Endothelial cell of umbilical vein (primary cell): Measurements from ENCODE around the gene PRKCG. TPM values are rescaled to one million over a fixed set of nuclear protein-coding genes. Genes with fewer than 3 reads are reported as not detected.

Experiments
- BruUV-seq: library from RNA; stranded (reverse); fragments of 400-500 nt; replicated peaks from 2 replicates; lab custom pipeline; 2021; lab: Mats Ljungman, UMichigan
- CTCF ChIA-PET: fragments of 300-600, 350-600 bp; sonication (Branson Sonifier 250); formaldehyde crosslinking; loops from one replicate; lab custom pipeline; 2021; ENCODE audit warnings: antibody characterized with exemption, inconsistent platforms; lab: Charles Lee
- POLR2A ChIA-PET: fragments of 300-600, 350-600 bp; sonication (Branson Sonifier 250); formaldehyde crosslinking; loops from one replicate; lab custom pipeline; 2021; ENCODE audit warnings: antibody characterized with exemption, inconsistent platforms; lab: Charles Lee
- DNase-seq: peaks from one replicate; pipeline ENCODE4 v3.0.0-alpha.2; 2011; ENCODE audit warnings: low read depth, low spot score
- FAIRE-seq: peaks from 2 replicates; lab custom pipeline; 2011; peaks lifted over from hg19 to GRCh38; lab: Jason Lieb, UNC
- H2AFZ ChIP-seq: 2 replicates; pipeline ENCODE4 v1.6.0; 2012; ENCODE audit warnings: low read depth, low read length, control low read depth, inconsistent platforms
- H3K27ac ChIP-seq: 2 replicates; pipeline ENCODE4 v1.5.1; 2011; ENCODE audit warnings: low read depth, mild to moderate bottlenecking, control low read depth, low read length, moderate library complexity; ENCODE audit not compliant: insufficient read depth
- H3K27me3 ChIP-seq, 2 experiments: 2 replicates each; pipeline versions ENCODE4 v1.6.0 to v1.6.1; 2011; ENCODE audit warnings: low read length in 2 of 2, mixed read lengths in 1 of 2; ENCODE audit not compliant: control insufficient read depth in 2 of 2, insufficient read depth in 2 of 2
- H3K36me3 ChIP-seq, 2 experiments: 2 replicates in 1 of 2; 3 replicates in 1 of 2; pipeline ENCODE4 v1.5.1; 2011; ENCODE audit warnings: low read length in 2 of 2, mild to moderate bottlenecking in 1 of 2, moderate library complexity in 1 of 2; ENCODE audit not compliant: control insufficient read depth in 2 of 2, insufficient read depth in 2 of 2; ENCODE audit errors: extremely low read depth in 1 of 2
- H3K4me1 ChIP-seq: 3 replicates; pipeline ENCODE4 v1.5.1; 2011; ENCODE audit warnings: mild to moderate bottlenecking, low read length; ENCODE audit not compliant: control insufficient read depth, insufficient read depth; ENCODE audit errors: extremely low read depth
- H3K4me2 ChIP-seq: 2 replicates; pipeline ENCODE4 v1.6.1; 2011; ENCODE audit warnings: low read length, control low read depth, mixed read lengths; ENCODE audit not compliant: insufficient read depth
- H3K4me3 ChIP-seq, 3 experiments: fragments of 200-600 bp in 1 of 3; sonication (generic), shearing (Covaris generic) in 1 of 3; replicated peaks in 1 of 3; 2 replicates each; pipeline ENCODE4 v1.5.1; 2011 to 2016; ENCODE audit warnings: control low read depth in 3 of 3, low read length in 3 of 3, mild to moderate bottlenecking in 2 of 3, inconsistent platforms in 1 of 3, low read depth in 1 of 3, moderate library complexity in 1 of 3; ENCODE audit not compliant: insufficient read depth in 1 of 3
- H3K79me2 ChIP-seq: 2 replicates; pipeline ENCODE4 v1.6.0; 2012; ENCODE audit warnings: low read length, inconsistent platforms; ENCODE audit not compliant: control insufficient read depth, insufficient read depth
- H3K9ac ChIP-seq: replicated peaks from 2 replicates; pipeline ENCODE3; 2011; ENCODE audit warnings: low read length, control low read depth; ENCODE audit not compliant: insufficient read depth; ENCODE audit errors: extremely low read depth
- H3K9me1 ChIP-seq: replicated peaks from 3 replicates; pipeline ENCODE4 v1.6.0; 2011; ENCODE audit warnings: mild to moderate bottlenecking, low read length; ENCODE audit not compliant: control insufficient read depth, insufficient read depth; ENCODE audit errors: extremely low read depth
- H3K9me3 ChIP-seq: replicated peaks from 2 replicates; pipeline ENCODE4 v1.5.1; 2012; ENCODE audit warnings: low read length, inconsistent platforms; ENCODE audit not compliant: control insufficient read depth, insufficient read depth
- H4K20me1 ChIP-seq: replicated peaks from 2 replicates; pipeline ENCODE3; 2011; ENCODE audit warnings: mild to moderate bottlenecking, low read length; ENCODE audit not compliant: control insufficient read depth, insufficient read depth; ENCODE audit errors: extremely low read depth
- FOS ChIP-seq: IDR thresholded peaks from 2 replicates; pipeline ENCODE4 v1.6.1; 2011; ENCODE audit warnings: mild to moderate bottlenecking, low read length, moderate library complexity, borderline replicate concordance; ENCODE audit not compliant: insufficient read depth
- JUN ChIP-seq: IDR thresholded peaks from 2 replicates; pipeline ENCODE4 v1.6.1; 2011; ENCODE audit warnings: borderline replicate concordance, low read depth; ENCODE audit not compliant: insufficient read length, insufficient read depth
- POLR2AphosphoS5 ChIP-seq: IDR thresholded peaks from 2 replicates; pipeline ENCODE4 v1.6.1; 2012; ENCODE audit warnings: low read depth, mild to moderate bottlenecking, control low read depth, low read length, moderate library complexity; ENCODE audit not compliant: insufficient read depth
- dilution Hi-C: fragments of 300-500 bp; cut with MboI; formaldehyde crosslinking; loops from one replicate; pipeline ENCODE4 v1.15.0; 2019; ENCODE audit warnings: low sequenced_read_pairs; ENCODE audit not compliant: extremely low pct_ligation_motif_present
- intact Hi-C: fragments of 100-400 bp; cut with micrococcal nuclease; formaldehyde crosslinking; loops from one replicate; pipeline ENCODE4 v1.10.0; 2022
- polyA plus RNA-seq, 4 experiments: library from polyadenylated mRNA; depleted of rRNA in 3 of 4; stranded (reverse) in 3 of 4; unstranded in 1 of 4; fragments of >200 nt; gene quantifications; 2 replicates each; pipeline versions ENCODE4 v1.2.1 to v1.2.3, GENCODE V29; 2011 to 2012; ENCODE audit warnings: missing spikeins in 1 of 4
- total RNA-seq: library from RNA; stranded (reverse); gene quantifications from 2 replicates; pipeline ENCODE4 v1.2.3, GENCODE V29; 2021

PRKCG gene
- total and polyA plus RNA-seq, 2 donors (not counting 3 experiments of a cell fraction or from before 2014, with no cell fraction given): 0.07 TPM; not detected in 1

DNA sequence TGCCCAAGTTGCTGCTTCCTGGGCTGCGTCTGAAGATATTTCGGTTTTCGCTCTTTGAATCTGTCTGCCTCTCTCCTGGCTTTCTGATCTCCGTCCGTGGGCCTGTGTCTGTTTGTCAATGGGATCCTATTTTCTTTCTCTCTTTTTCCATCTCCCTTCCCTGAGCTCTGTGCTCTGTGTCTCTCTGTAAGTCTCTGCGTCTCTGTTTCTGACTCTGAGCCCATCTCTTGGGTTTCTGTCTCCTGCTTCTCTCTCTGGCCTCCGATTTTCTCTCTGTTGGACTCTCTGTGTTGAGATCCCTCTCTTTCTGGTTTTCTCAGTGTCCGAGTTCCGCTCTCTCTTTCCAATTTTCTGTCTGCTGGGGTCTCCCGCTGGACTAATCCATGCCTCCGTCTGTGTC, 1.7 kb downstream of the PRKCG start:
- no peak for DNase-seq
- no TSS peak for BruUV-seq
- no peak overlapping the region for H2AFZ ChIP-seq
- CTCF ChIA-PET: interaction anchor here (0.6 to 3.9 kb wide), 7 partner anchors 18 to 146 kb away, joined by 3 to 17 read pairs (median 3); no protein-coding TSS in a partner anchor
- dilution Hi-C loops (no loop called here), intact Hi-C loops (no loop called here)
- H3K27me3 ChIP-seq: peaks cover 40 to 44% of the 10 kb centered on the region in 2 experiments
- H3K4me3 ChIP-seq: no peak overlapping the region
- H4K20me1 ChIP-seq: no peaks in the 10 kb centered on the region
- no peaks in the 10 kb centered on the region for H3K9me3 ChIP-seq
- no peak for FAIRE-seq
- no peak for TF ChIP-seq JUN
- POLR2A ChIA-PET: interaction anchor here (0.5 kb wide), 1 partner anchor 33 kb away, joined by 6 read pairs; no protein-coding TSS in a partner anchor
- no peaks in the 10 kb centered on the region for H3K79me2 ChIP-seq
- H3K36me3 ChIP-seq: no peaks in the 10 kb centered on the region
- H3K27ac ChIP-seq: no peak overlapping the region
- no peaks in the 10 kb centered on the region for H3K9me1 ChIP-seq
- H3K4me1 ChIP-seq: peaks cover 15% of the 10 kb centered on the region
- H3K9ac ChIP-seq: no peak overlapping the region
- H3K4me2 ChIP-seq: no peak overlapping the region

DNA sequence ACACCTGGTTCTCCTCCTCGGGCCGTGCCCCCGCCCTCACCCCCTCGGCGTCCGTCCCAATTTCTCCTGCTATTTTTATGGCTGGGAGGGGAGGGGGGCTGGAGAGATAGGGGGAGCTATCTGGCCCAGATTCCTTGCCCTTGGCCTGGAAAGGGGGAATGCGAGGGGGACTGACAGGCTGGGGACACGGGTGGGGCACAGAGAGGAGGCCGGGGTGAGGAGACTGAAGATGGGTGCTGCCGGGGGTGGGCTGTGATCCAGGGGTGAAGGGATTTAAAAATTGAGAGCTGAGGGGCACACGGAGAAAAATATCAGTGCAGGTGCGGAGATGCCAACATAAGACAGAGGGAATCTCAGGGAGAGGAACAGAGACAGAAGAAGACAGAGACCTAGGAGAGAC, 2.3 kb downstream of the PRKCG start:
- intact Hi-C loops: no loop called here
- no TSS peak for BruUV-seq
- Histone ChIP-seq H3K4me3 (no peak overlapping the region), H3K27ac (no peak overlapping the region), H3K4me1 (peaks cover 13% of the 10 kb centered on the region), H3K27me3 (peaks cover 40 to 44% of the 10 kb centered on the region in 2 experiments), H4K20me1 (no peaks in the 10 kb centered on the region), H3K9ac (no peak overlapping the region), H3K79me2 (no peaks in the 10 kb centered on the region), H3K9me3 (no peaks in the 10 kb centered on the region), H2AFZ (no peak overlapping the region), H3K9me1 (no peaks in the 10 kb centered on the region), H3K36me3 (no peaks in the 10 kb centered on the region), H3K4me2 (no peak overlapping the region)
- CTCF ChIA-PET: interaction anchor here (0.6 to 3.9 kb wide), 6 partner anchors 18 to 146 kb away, joined by 3 to 17 read pairs (median 3); no protein-coding TSS in a partner anchor
- TF ChIP-seq FOS: no peak
- TF ChIP-seq POLR2AphosphoS5: no peak
- POLR2A ChIA-PET: no interaction called here
- dilution Hi-C loops: no loop called here
- DNase-seq (no peak), FAIRE-seq (no peak)
